ENCODE measurements around the gene TRAPPC3. TPM values are rescaled to one million over a fixed set of nuclear protein-coding genes. Genes with fewer than 3 reads are reported as not detected.

TRAPPC3 gene
- total and polyA plus RNA-seq, 9 of the 15 experiments (the other 6 are each of a cell fraction or from before 2014, with no cell fraction given): 20.6 to 141 (median 112) TPM

- peak; percentile 99 for TF ChIP-seq PHF20 (IDR thresholded peaks at IDR 0.05; ENCODE audit: partially characterized antibody)
- TF ChIP-seq GATA2 (CRISPR knock-in tag; IDR thresholded peaks at IDR 0.05): no peak
- no peak for TF ChIP-seq BRCA1 (IDR thresholded peaks at IDR 0.05)
- no peak for TF ChIP-seq BRCA1 (CRISPR knock-in tag; IDR thresholded peaks at IDR 0.05)
- TF ChIP-seq FOXA1 (IDR thresholded peaks at IDR 0.05; ENCODE audit: borderline replicate concordance): no peak
- peak; percentile 95 for TF ChIP-seq PCBP1 (IDR thresholded peaks at IDR 0.05; ENCODE audit: low read depth, low read length, poor library complexity, severe bottlenecking)
- no peak for TF ChIP-seq ZNF280A (IDR thresholded peaks at IDR 0.05; ENCODE audit: low read depth, partially characterized antibody)
- no peak for TF ChIP-seq YBX1 (IDR thresholded peaks at IDR 0.05)
- TF ChIP-seq THRA (IDR thresholded peaks at IDR 0.05): no peak
- no peak for TF ChIP-seq DDX20 (tag; IDR thresholded peaks at IDR 0.05; ENCODE audit: low read depth)
- TF ChIP-seq ZNF316 (IDR thresholded peaks at IDR 0.05): no peak
- TF ChIP-seq DIDO1 (tag; IDR thresholded peaks at IDR 0.05; ENCODE audit: low read depth): peak; percentile 92
- TF ChIP-seq ZNF197 (CRISPR knock-in tag; IDR thresholded peaks at IDR 0.05; ENCODE audit: low read depth): no peak; the same call in 1 of the 2 replicates
- peak; percentile 49; the same call in 1 of the 2 replicates for TF ChIP-seq ZNF12 (CRISPR knock-in tag; IDR thresholded peaks at IDR 0.05)
- TF ChIP-seq ZNF174 (CRISPR knock-in tag; IDR thresholded peaks at IDR 0.05): no peak
- no peak; the same call in 1 of the 2 replicates for TF ChIP-seq TRIM28 (IDR thresholded peaks at IDR 0.05)
- no peak for TF ChIP-seq PRMT5 (CRISPR knock-in tag; IDR thresholded peaks at IDR 0.05)
- no peak for TF ChIP-seq E4F1 (CRISPR knock-in tag; IDR thresholded peaks at IDR 0.05; ENCODE audit: borderline replicate concordance)
- no peak for TF ChIP-seq ZNF277 (CRISPR knock-in tag; IDR thresholded peaks at IDR 0.05; ENCODE audit: borderline replicate concordance)
- TF ChIP-seq ZNF511 (CRISPR knock-in tag; IDR thresholded peaks at IDR 0.05): peak; percentile 94
Observed at GRCh38 chr1:36088577-36089392, 60.5 kb downstream of the TRAPPC3 start, which contains the start of gene ADPRS (continued).

Measured in K562 (cell line).